Keratinocyte (primary cell): ENCODE results near the gene NT5DC2. TPM values are rescaled to one million over a fixed set of nuclear protein-coding genes. Genes with fewer than 3 reads are reported as not detected.
A peak's percentile ranks its signal among the peaks of the same experiment; 100 is the strongest.

Experiments used
- DNase-seq: peaks from one replicate; pipeline ENCODE4 v3.0.0-alpha.2; 2011; ENCODE audit warnings: low read depth, missing footprints, low spot score
- FAIRE-seq: peaks from 2 replicates; lab custom pipeline; 2011; peaks lifted over from hg19 to GRCh38; lab: Jason Lieb, UNC
- H2AFZ ChIP-seq: 2 replicates; pipeline ENCODE4 v1.6.0; 2012; ENCODE audit warnings: low read length, control low read depth, inconsistent platforms; ENCODE audit not compliant: control insufficient read depth
- H3K27ac ChIP-seq: 2 replicates; pipeline ENCODE4 v1.5.1; 2011; ENCODE audit warnings: low read length; ENCODE audit not compliant: control insufficient read depth, insufficient read depth
- H3K27me3 ChIP-seq: 3 replicates; pipeline ENCODE4 v1.6.0; 2011; ENCODE audit warnings: low read length; ENCODE audit not compliant: control insufficient read depth, insufficient read depth; ENCODE audit errors: extremely low read depth
- H3K36me3 ChIP-seq, 2 experiments: 2 replicates in 1 of 2; 3 replicates in 1 of 2; pipeline ENCODE4 v1.5.1; 2011; ENCODE audit warnings: low read length in 2 of 2, mild to moderate bottlenecking in 1 of 2; ENCODE audit not compliant: control insufficient read depth in 2 of 2, insufficient read depth in 2 of 2; ENCODE audit errors: extremely low read depth in 1 of 2
- H3K4me1 ChIP-seq: 3 replicates; pipeline ENCODE4 v1.5.1; 2011; ENCODE audit warnings: low read length; ENCODE audit not compliant: control insufficient read depth, insufficient read depth; ENCODE audit errors: extremely low read depth
- H3K4me2 ChIP-seq: 3 replicates; pipeline ENCODE4 v1.6.0; 2011; ENCODE audit warnings: low read depth, low read length; ENCODE audit not compliant: control insufficient read depth, insufficient read depth; ENCODE audit errors: extremely low read depth
- H3K4me3 ChIP-seq, 3 experiments: fragments of 200-600 bp in 1 of 3; sonication (generic) in 1 of 3; 2 replicates in 2 of 3; 3 replicates in 1 of 3; pipeline ENCODE4 v1.5.1; 2011 to 2016; ENCODE audit warnings: low read length in 3 of 3, mild to moderate bottlenecking in 3 of 3, control low read depth in 2 of 3, inconsistent platforms in 1 of 3, low read depth in 1 of 3, mixed read lengths in 1 of 3, mixed run types in 1 of 3, moderate library complexity in 1 of 3; ENCODE audit not compliant: control insufficient read depth in 2 of 3, insufficient read depth in 2 of 3; ENCODE audit errors: extremely low read depth in 1 of 3
- H3K79me2 ChIP-seq: 2 replicates; pipeline ENCODE4 v1.6.0; 2012; ENCODE audit warnings: low read length; ENCODE audit not compliant: control insufficient read depth, insufficient read depth
- H3K9ac ChIP-seq: 3 replicates; pipeline ENCODE4 v1.6.0; 2011; ENCODE audit warnings: low read length; ENCODE audit not compliant: control insufficient read depth, insufficient read depth; ENCODE audit errors: extremely low read depth
- H3K9me1 ChIP-seq: 3 replicates; pipeline ENCODE4 v1.6.0; 2011; ENCODE audit warnings: low read length; ENCODE audit not compliant: control insufficient read depth, insufficient read depth; ENCODE audit errors: extremely low read depth
- H3K9me3 ChIP-seq: 2 replicates; pipeline ENCODE4 v1.5.1; 2012; ENCODE audit warnings: low read depth, low read length; ENCODE audit not compliant: control insufficient read depth
- H4K20me1 ChIP-seq: 3 replicates; pipeline ENCODE4 v1.6.0; 2011; ENCODE audit warnings: low read length; ENCODE audit not compliant: control insufficient read depth, insufficient read depth; ENCODE audit errors: extremely low read depth
- CTCF ChIP-seq, 3 experiments: IDR thresholded peaks in 1 of 3; conservative IDR thresholded peaks in 1 of 3; optimal IDR thresholded peaks in 1 of 3; 2 replicates in 2 of 3; 3 replicates in 1 of 3; pipeline versions ENCODE3 to v1.5.1; 2011; ENCODE audit warnings: low read length in 3 of 3, mild to moderate bottlenecking in 3 of 3, moderate library complexity in 2 of 3, control low read depth in 1 of 3, inconsistent platforms in 1 of 3; ENCODE audit not compliant: insufficient read depth in 2 of 3; ENCODE audit errors: extremely low read depth in 1 of 3
- EZH2 ChIP-seq: IDR thresholded peaks from one replicate; pipeline ENCODE4 v1.6.1; 2012; ENCODE audit warnings: inconsistent platforms, mild to moderate bottlenecking, low read length, moderate library complexity
- dilution Hi-C: fragments of 300-500 bp; cut with MboI; formaldehyde crosslinking; loops from one replicate; pipeline ENCODE4 v1.7.0; 2020; ENCODE audit warnings: low sequenced_read_pairs; ENCODE audit not compliant: extremely low pct_ligation_motif_present
- polyA minus RNA-seq, 3 experiments: library from RNA; depleted of rRNA, polyadenylated mRNA; stranded (reverse); fragments of >200 nt; gene quantifications; 1 replicate in 1 of 3; 2 replicates in 1 of 3; 3 replicates in 1 of 3; pipeline ENCODE4 v1.2.3, GENCODE V29; 2011
- polyA plus RNA-seq, 5 experiments: library from polyadenylated mRNA; depleted of rRNA in 3 of 5; stranded (reverse) in 3 of 5; stranded (forward) in 1 of 5; unstranded in 1 of 5; fragments of >200 nt; gene quantifications; 1 replicate in 1 of 5; 2 replicates in 3 of 5; 3 replicates in 1 of 5; pipeline versions ENCODE4 v1.2.1 to v1.2.3, GENCODE V29; 2011 to 2012; ENCODE audit warnings: missing spikeins in 2 of 5, low read depth in 1 of 5, low replicate concordance in 1 of 5

Gene NT5DC2
- 54.7 to 63.3 TPM (median 55.0 TPM) in 3 replicates for polyA plus RNA-seq
- 18.0 TPM for polyA plus RNA-seq (2011; ENCODE audit: low read depth)
- 36.7 and 49.5 TPM in 2 replicates for polyA plus RNA-seq (2011; cell fraction: cytosol; rRNA removed)
- 32.6 and 42.1 TPM in 2 replicates for polyA plus RNA-seq (2011; cell fraction: nucleus; rRNA removed)
- polyA plus RNA-seq (2012; ENCODE audit: low replicate concordance) = 26.3 and 80.4 TPM in 2 replicates
- polyA minus RNA-seq = 68.2 to 233 TPM (median 73.7 TPM) in 3 replicates
- polyA minus RNA-seq (2011; cell fraction: cytosol; rRNA and poly(A)+ RNA removed) = 75.6 TPM
- 13.7 and 21.6 TPM in 2 replicates for polyA minus RNA-seq (2011; cell fraction: nucleus; rRNA and poly(A)+ RNA removed)

- no peak for DNase-seq
- Histone ChIP-seq H3K27ac (no peak within 1 kb of the TSS), H4K20me1 (peaks cover 4% of the 10 kb centered on the region), H3K27me3 (no peaks in the 10 kb centered on the region), H2AFZ (peak within 1 kb of the TSS; percentile 54), H3K9me1 (peaks cover 6% of the 10 kb centered on the region), H3K9ac (peak within 1 kb of the TSS; percentile 65), H3K4me2 (peak within 1 kb of the TSS; percentile 81), H3K4me1 (peaks cover 42% of the 10 kb centered on the region), H3K9me3 (no peaks in the 10 kb centered on the region), H3K36me3 (peaks cover 0 to 7% of the 10 kb centered on the region in 2 experiments), H3K4me3 (peak within 1 kb of the TSS; percentile 58 to 65 (median 63)), H3K79me2 (peaks cover 31% of the 10 kb centered on the region)
- FAIRE-seq = no peak
- dilution Hi-C loops = no loop called here
- TF ChIP-seq CTCF (optimal IDR thresholded peaks at IDR 0.05 in 1 of 3, IDR thresholded peaks at IDR 0.05 in 1 of 3, conservative IDR thresholded peaks at IDR 0.05 in 1 of 3; ENCODE audit: extremely low read depth in 1 of 3, insufficient read depth in 2 of 3, low read length in 3 of 3) (no peak), EZH2 (no peak)
Measured at GRCh38 chr3:52533623-52534280, at the start of gene NT5DC2. TSS of gene NT5DC2 (minus strand) at chr3:52533857. CDS start at chr3:52533737, 120 bp downstream.

- Histone ChIP-seq H3K4me1 (no peaks in the 10 kb centered on the region), H3K9me1 (no peaks in the 10 kb centered on the region), H3K4me2 (no peak overlapping the region), H3K4me3 (no peak overlapping the region), H3K27me3 (no peaks in the 10 kb centered on the region), H4K20me1 (no peaks in the 10 kb centered on the region), H3K9ac (no peak overlapping the region), H2AFZ (no peak overlapping the region), H3K27ac (no peak overlapping the region), H3K9me3 (no peaks in the 10 kb centered on the region), H3K36me3 (peaks cover 5 to 9% of the 10 kb centered on the region in 2 experiments), H3K79me2 (no peaks in the 10 kb centered on the region)
- dilution Hi-C loops = no loop called here
- no peak for TF ChIP-seq EZH2
- TF ChIP-seq CTCF (optimal IDR thresholded peaks at IDR 0.05 in 1 of 3, IDR thresholded peaks at IDR 0.05 in 1 of 3, conservative IDR thresholded peaks at IDR 0.05 in 1 of 3; ENCODE audit: extremely low read depth in 1 of 3, insufficient read depth in 2 of 3, low read length in 3 of 3) = no peak
- FAIRE-seq = no peak
- no peak for DNase-seq
Measured at GRCh38 chr3:52574056-52574965, 40.7 kb upstream of the NT5DC2 start.
